ENCODE data around the gene PNPLA3. TPM values are rescaled to one million over a fixed set of nuclear protein-coding genes. Genes with fewer than 3 reads are reported as not detected.

Gene PNPLA3
- total RNA-seq, 1 donor from 2014 or later, result 28.3 TPM

DNA sequence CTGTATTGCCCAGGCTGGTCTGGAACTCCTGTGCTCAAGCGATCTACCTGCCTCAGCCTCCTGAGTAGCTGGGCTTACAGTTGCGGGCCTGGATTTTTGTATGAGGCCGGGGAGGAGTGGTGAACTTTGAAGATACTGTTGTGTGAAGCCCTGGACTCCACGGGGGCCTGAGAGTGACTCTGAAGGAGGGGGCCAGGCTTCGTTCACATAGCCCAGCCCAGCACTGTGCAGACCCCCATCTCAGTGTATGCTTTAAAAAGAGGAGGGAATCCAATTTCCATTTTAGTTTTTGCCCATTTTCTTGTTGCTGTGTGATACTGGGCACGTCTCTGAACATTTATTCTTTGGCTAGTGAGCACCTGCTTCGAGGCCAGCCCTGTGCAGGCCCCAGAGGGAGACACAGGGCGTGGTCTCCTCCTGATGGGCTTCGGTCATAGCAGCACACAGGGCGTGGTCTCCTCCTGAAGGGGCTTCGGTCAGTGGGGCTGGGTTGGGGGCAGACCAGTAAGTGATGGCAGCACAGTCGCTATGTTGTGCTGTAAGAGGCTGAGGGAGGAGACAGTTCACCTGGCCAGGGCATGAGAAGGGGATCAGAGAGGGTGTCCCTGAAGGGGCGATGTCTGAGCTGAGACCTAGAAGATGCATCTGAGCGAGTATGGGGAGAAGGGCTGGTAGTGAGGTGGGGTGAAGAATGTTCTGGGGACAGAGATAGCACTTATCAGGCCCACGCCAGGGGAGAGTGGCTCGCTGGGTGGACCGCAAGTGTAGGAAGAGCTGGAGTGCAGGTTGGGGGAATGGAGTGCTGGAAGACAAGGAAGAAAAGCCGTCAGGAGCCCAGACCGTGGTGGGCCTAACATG lies 45.6 kb downstream of the PNPLA3 start:
- DNase-seq (ENCODE audit: low read depth, low spot score), result no peak
- Mint-ChIP-seq H3K36me3 (ENCODE audit: low read depth) (peaks cover 17% of the 10 kb centered on the region), H3K9me3 (no peaks in the 10 kb centered on the region), H3K27ac (ENCODE audit: unreplicated experiment) (peak overlapping the region; percentile 87), H3K27me3 (ENCODE audit: low read depth) (no peaks in the 10 kb centered on the region), H3K4me3 (no peak overlapping the region), H3K4me1 (no peaks in the 10 kb centered on the region)
- TF ChIP-seq, protein P1, sequence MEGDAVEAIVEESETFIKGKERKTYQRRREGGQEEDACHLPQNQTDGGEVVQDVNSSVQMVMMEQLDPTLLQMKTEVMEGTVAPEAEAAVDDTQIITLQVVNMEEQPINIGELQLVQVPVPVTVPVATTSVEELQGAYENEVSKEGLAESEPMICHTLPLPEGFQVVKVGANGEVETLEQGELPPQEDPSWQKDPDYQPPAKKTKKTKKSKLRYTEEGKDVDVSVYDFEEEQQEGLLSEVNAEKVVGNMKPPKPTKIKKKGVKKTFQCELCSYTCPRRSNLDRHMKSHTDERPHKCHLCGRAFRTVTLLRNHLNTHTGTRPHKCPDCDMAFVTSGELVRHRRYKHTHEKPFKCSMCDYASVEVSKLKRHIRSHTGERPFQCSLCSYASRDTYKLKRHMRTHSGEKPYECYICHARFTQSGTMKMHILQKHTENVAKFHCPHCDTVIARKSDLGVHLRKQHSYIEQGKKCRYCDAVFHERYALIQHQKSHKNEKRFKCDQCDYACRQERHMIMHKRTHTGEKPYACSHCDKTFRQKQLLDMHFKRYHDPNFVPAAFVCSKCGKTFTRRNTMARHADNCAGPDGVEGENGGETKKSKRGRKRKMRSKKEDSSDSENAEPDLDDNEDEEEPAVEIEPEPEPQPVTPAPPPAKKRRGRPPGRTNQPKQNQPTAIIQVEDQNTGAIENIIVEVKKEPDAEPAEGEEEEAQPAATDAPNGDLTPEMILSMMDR (conservative IDR thresholded peaks at IDR 0.05), result no peak

DNA sequence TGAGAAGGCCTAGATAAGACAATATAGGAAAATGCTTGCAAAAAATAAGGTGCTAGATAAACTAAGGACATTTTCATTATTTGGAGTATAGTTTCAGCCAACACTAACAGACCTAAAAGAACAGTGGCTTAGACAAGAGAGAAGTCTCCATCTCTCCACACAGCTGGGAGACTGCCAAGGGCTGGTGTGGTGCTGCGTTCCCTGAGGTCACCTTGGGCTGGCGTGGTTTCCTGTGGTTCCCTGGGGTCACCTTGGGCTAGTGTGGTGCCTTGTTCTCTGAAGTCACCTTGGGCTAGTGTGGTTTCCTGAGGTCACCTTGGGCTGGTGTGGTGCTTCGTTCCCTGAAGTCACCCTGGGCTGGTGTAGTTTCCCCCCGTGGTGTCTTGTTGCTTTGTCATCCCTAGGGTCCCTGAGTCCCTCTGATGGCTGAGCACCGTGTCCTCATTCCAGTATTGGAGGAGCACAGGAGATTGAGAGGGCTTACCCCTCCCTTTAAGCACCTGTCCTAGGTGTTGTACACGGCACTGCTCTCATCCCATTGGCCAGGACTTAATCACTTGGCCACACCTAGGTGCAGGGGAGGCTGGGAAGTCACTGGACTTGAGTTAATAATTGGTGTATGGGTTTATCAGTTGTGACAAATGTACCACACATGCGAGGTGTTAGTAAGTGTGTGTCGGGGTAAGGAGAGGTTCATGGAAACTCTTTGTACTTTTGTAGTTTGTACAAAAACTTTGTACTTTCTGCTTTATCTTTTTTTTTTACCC lies 46.6 kb downstream of the PNPLA3 start:
- Mint-ChIP-seq H3K4me3 (no peak overlapping the region), H3K9me3 (no peaks in the 10 kb centered on the region), H3K27me3 (ENCODE audit: low read depth) (no peaks in the 10 kb centered on the region), H3K4me1 (no peaks in the 10 kb centered on the region), H3K27ac (ENCODE audit: unreplicated experiment) (no peak overlapping the region), H3K36me3 (ENCODE audit: low read depth) (peaks cover 12% of the 10 kb centered on the region)
- no peak for DNase-seq (ENCODE audit: low read depth, low spot score)
- TF ChIP-seq, protein P1 (conservative IDR thresholded peaks at IDR 0.05), result no peak

- Mint-ChIP-seq H3K36me3 (ENCODE audit: low read depth) (peaks cover 12% of the 10 kb centered on the region), H3K9me3 (no peaks in the 10 kb centered on the region), H3K4me1 (no peaks in the 10 kb centered on the region), H3K27ac (ENCODE audit: unreplicated experiment) (no peak overlapping the region), H3K4me3 (no peak overlapping the region), H3K27me3 (ENCODE audit: low read depth) (no peaks in the 10 kb centered on the region)
- DNase-seq (ENCODE audit: low read depth, low spot score), result no peak
- TF ChIP-seq, protein P1 (conservative IDR thresholded peaks at IDR 0.05), result no peak
These were observed 47.5 kb downstream of the PNPLA3 start for GRCh38 chr22:43971112-43971511.

DNA sequence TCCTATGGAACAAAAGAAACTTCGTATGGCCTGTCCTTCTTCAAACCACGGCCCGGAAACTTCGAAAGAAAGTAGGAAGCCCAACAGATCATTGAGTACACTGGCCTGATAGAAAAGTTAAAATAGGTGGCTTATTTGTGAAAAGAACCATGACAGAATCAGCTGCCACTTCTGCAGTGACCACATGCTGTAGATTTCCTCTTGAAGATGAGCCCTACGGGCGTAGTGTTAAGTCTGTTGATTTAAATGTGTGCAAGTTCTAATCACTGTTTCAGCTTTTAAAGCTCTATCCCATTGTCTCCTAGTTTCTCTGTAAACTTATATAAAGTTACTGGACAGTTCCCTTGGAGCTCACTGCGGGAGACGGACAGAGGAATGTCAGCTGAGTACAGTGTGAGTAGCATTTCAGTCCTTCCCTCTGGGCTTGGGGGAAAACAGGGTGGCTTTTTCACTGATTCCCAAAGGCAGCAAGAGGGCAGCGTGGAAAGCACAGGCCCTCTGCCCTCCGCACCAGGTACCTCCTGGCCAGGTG lies 49.4 kb downstream of the PNPLA3 start:
- peaks cover 10% of the 10 kb centered on the region for H3K36me3 Mint-ChIP-seq (ENCODE audit: low read depth)
- no peak overlapping the region for H3K4me3 Mint-ChIP-seq
- no peaks in the 10 kb centered on the region for H3K4me1 Mint-ChIP-seq
- no peaks in the 10 kb centered on the region for H3K9me3 Mint-ChIP-seq
- DNase-seq (ENCODE audit: low read depth, low spot score), result no peak
- H3K27ac Mint-ChIP-seq (ENCODE audit: unreplicated experiment), result no peak overlapping the region
- H3K27me3 Mint-ChIP-seq (ENCODE audit: low read depth), result no peaks in the 10 kb centered on the region
- TF ChIP-seq, protein P1 (conservative IDR thresholded peaks at IDR 0.05), result no peak

DNA sequence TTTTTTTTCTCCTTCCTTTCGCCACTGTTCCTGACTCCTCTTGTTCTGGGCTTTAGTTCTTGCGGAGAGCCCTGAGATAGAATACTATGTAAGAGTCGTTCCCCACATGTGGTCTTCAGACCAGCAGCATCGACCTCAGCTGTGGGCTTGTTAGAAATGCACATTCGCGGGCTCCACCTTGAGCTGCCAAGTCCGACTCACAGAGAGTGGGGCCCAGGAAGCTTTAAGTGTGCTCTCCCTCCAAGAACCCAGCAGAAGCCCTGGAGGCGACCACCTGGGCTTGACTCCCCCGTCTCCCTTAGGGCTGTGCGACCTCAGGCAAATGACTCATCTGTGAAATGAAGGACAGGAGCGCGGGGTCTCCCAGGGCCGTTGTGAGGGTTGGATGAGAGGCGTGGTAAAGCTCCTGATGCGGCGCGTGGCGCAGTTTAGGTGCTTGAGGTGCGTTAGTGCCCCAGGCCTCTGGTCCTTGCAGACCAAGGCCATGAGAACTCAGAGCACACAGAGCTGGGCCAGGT lies 50.5 kb downstream of the PNPLA3 start:
- Mint-ChIP-seq H3K27me3 (ENCODE audit: low read depth) (no peaks in the 10 kb centered on the region), H3K9me3 (no peaks in the 10 kb centered on the region), H3K4me3 (no peak overlapping the region), H3K27ac (ENCODE audit: unreplicated experiment) (no peak overlapping the region), H3K36me3 (ENCODE audit: low read depth) (peaks cover 10% of the 10 kb centered on the region), H3K4me1 (no peaks in the 10 kb centered on the region)
- TF ChIP-seq, protein P1 (conservative IDR thresholded peaks at IDR 0.05), result no peak
- no peak for DNase-seq (ENCODE audit: low read depth, low spot score)

Data from neural crest cell (in vitro differentiated cells).